SJCRH30 (cell line): ENCODE measurements around the gene DNAJB12. TPM values are rescaled to one million over a fixed set of nuclear protein-coding genes. Genes with fewer than 3 reads are reported as not detected.

Experiments
- total RNA-seq: library from RNA; depleted of rRNA; stranded (reverse); fragments of >200 nt; shearing (Covaris generic); gene quantifications from 2 replicates; pipeline ENCODE4 v1.2.3, GENCODE V29; 2014; rRNA removed

Gene DNAJB12
- total RNA-seq, 1 experiment from 2014 or later, result 22.3 TPM

Other genes starting within 250 kb of the DNAJB12 start
- 71.9 and 72.2 TPM in 2 replicates for gene ANAPC16, start 138.9 kb downstream of the DNAJB12 start, total RNA-seq
- gene ASCC1, start 138.6 kb downstream of the DNAJB12 start, total RNA-seq, result 30.0 and 34.9 TPM in 2 replicates
- gene DDIT4, start 81.0 kb downstream of the DNAJB12 start, total RNA-seq, result 84.5 and 94.2 TPM in 2 replicates